CD4-positive, alpha-beta T cell treated with Interleukin-1 beta for 1 hour (primary cell): ENCODE results near the gene KBTBD2.
A peak's percentile ranks its signal among the peaks of the same experiment; 100 is the strongest.
"Not testable (repeated sequence)": the region's sequence is repeated elsewhere in the genome, so short reads cannot be mapped to it uniquely, and the experiment has no call there.

ENCODE experiments used
- DNase-seq, 2 donors: peaks; one replicate each; pipeline ENCODE4 v3.0.0-alpha.2; 2020 to 2022

The KBTBD2 gene

GRCh38 chr7:32848655-32849054 lies 42.9 kb downstream of the KBTBD2 start:
- not testable (repeated sequence) for DNase-seq

DNA sequence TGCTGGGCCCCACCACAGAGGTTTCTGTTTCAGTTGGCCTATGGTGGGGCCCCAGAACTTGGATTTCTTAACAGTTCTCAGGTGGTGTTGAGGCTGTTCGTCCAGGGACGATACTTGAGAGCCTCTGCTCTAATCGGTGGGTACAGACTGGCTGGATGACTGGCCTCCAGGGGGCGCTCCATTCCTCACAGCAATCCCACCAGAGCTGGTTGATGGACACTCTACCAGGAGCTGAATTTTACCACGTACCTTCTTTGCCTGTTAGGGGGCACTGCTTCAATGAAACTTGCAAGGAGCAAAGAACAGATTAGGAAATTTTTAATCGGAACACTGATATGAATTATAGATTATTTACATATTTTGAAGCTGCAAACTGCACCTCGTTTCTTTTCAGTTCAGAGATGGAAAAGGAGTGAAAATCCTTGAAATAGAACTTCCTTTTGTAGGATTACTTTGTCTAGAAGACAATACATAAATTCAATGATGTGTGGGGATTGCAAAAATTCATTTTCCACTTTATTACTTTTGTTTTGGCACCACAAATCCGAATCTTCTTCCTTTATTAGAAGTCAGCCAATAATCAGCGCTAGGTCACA lies 44.8 kb downstream of the KBTBD2 start:
- DNase-seq: peak; percentile 88 to 90

DNA sequence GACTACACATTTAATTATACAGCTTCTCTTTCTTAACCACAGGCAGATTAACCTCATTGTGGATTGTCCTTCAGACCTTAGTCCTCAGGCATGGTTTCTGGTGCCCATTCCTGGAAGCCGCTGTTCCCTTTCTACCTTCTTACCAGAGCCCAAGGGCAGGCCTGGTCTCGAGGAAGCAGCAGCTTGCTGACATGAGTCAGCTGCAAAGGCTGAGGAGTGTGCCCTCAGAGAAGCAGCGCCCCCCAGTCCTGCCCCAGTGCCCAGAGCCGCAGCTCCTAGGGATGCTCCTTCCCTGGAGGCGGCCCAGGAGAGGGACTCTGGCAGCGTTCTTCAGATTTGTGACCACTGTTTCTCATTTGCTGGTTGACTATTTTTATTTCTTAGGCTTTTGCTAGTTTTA lies 46.8 kb downstream of the KBTBD2 start:
- DNase-seq: not testable (repeated sequence)

- not testable (repeated sequence) for DNase-seq
Observed at GRCh38 chr7:32843763-32844162, 47.8 kb downstream of the KBTBD2 start.

DNA sequence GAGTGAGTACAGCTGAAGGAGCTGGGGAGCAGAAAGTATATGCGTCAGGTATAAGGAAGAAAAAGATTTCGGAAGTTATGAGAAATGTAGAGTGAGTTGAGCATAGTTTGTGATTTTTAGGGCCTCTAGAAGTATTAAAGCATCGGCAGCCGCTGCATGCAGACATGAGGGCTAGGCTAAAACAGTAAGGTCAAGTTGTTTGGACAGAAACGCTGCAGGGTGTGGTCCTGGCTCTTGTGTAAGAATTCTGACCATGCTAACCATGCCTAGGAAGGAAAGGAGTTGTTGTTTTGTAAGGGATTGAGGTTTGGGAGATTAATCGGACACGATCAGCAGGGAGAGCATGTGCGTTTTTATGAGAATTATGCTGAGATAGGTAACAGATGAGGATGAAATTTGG lies 51.7 kb downstream of the KBTBD2 start:
- not testable (repeated sequence) for DNase-seq

GRCh38 chr7:32828996-32829752 lies 62.4 kb downstream of the KBTBD2 start:
- not testable (repeated sequence) for DNase-seq
